ENCODE measurements around the gene THAP5. TPM values are rescaled to one million over a fixed set of nuclear protein-coding genes. Genes with fewer than 3 reads are reported as not detected.

THAP5 gene
- total and polyA plus RNA-seq, 12 donors = 7.2 to 32.9 (median 28.1) TPM

- no peak for ATAC-seq
- 77% methylated on average over 7 of the region's 7 CpGs for WGBS, 2 donors
Measured at GRCh38 chr7:108605559-108606201, 36.2 kb upstream of the THAP5 start.

GRCh38 chr7:108604307-108605077 lies 35.0 kb upstream of the THAP5 start:
- peaks cover 0 to 9% (median 3%) of the 10 kb centered on the region in 7 donors for H3K27me3 ChIP-seq
- TF ChIP-seq, protein P1, sequence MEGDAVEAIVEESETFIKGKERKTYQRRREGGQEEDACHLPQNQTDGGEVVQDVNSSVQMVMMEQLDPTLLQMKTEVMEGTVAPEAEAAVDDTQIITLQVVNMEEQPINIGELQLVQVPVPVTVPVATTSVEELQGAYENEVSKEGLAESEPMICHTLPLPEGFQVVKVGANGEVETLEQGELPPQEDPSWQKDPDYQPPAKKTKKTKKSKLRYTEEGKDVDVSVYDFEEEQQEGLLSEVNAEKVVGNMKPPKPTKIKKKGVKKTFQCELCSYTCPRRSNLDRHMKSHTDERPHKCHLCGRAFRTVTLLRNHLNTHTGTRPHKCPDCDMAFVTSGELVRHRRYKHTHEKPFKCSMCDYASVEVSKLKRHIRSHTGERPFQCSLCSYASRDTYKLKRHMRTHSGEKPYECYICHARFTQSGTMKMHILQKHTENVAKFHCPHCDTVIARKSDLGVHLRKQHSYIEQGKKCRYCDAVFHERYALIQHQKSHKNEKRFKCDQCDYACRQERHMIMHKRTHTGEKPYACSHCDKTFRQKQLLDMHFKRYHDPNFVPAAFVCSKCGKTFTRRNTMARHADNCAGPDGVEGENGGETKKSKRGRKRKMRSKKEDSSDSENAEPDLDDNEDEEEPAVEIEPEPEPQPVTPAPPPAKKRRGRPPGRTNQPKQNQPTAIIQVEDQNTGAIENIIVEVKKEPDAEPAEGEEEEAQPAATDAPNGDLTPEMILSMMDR (IDR thresholded peaks at IDR 0.05) = no peak
- H3K36me3 ChIP-seq = no peaks in the 10 kb centered on the region
- H3K9me3 ChIP-seq = no peaks in the 10 kb centered on the region
- ATAC-seq (no peak), DNase-seq (no peak)
- intact Hi-C loops (cut with DNase I) = no loop called here
- H3K4me1 ChIP-seq = no peaks in the 10 kb centered on the region
- no peak overlapping the region for H3K27ac ChIP-seq
- H3K4me3 ChIP-seq = no peak overlapping the region
- whole genome bisulfite sequencing, 2 donors = 77 to 80% methylated on average over 11 of the region's 11 CpGs

More at GRCh38 chr7:108605559-108606201, 36.2 kb upstream of the THAP5 start:
- no peaks in the 10 kb centered on the region for H3K36me3 ChIP-seq
- no peak overlapping the region for H3K4me3 ChIP-seq
- no peaks in the 10 kb centered on the region for H3K9me3 ChIP-seq
- no peak for DNase-seq
- H3K27me3 ChIP-seq = peaks cover 0 to 7% (median 0%) of the 10 kb centered on the region in 7 donors
- intact Hi-C loops (cut with DNase I) = no loop called here
- no peak overlapping the region for H3K27ac ChIP-seq
- TF ChIP-seq, protein P1 (IDR thresholded peaks at IDR 0.05) = no peak
- H3K4me1 ChIP-seq = no peaks in the 10 kb centered on the region

- H3K9me3 ChIP-seq = no peaks in the 10 kb centered on the region
- WGBS, 2 donors = 68 to 73% methylated on average over 8 of the region's 8 CpGs
- ATAC-seq = no peak
- DNase-seq = no peak
- no peak overlapping the region for H3K27ac ChIP-seq
- no peak overlapping the region for H3K4me3 ChIP-seq
- TF ChIP-seq, protein P1 (IDR thresholded peaks at IDR 0.05) = no peak
- H3K36me3 ChIP-seq = no peaks in the 10 kb centered on the region
- intact Hi-C loops (cut with DNase I) = no loop called here
- H3K27me3 ChIP-seq = peaks cover 0 to 13% (median 4%) of the 10 kb centered on the region in 7 donors
- no peaks in the 10 kb centered on the region for H3K4me1 ChIP-seq
Measured at GRCh38 chr7:108603656-108604306, 34.3 kb upstream of the THAP5 start.

DNA sequence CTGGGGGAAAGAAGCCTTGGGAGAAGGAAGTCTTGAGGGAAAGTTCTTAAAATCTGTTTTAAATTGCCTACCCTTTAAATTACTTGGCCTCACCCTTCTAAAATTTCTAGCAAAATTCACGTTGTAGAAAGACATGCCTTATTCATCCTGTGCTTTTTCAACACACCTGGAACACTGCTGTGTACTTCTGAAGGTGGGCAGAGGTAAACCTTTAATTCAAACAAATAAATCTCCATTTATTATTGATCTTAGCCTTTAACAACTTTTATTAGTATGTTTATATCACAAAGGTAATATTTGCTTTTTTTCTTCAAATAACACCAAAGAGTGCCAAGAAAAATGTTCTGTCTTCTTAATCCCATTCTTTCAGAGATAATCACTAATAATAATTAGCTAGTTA lies 30.9 kb upstream of the THAP5 start:
- Histone ChIP-seq H3K27ac (no peak overlapping the region), H3K9me3 (no peaks in the 10 kb centered on the region), H3K27me3 (peaks cover 0 to 14% (median 4%) of the 10 kb centered on the region in 7 donors), H3K4me3 (no peak overlapping the region), H3K4me1 (no peaks in the 10 kb centered on the region), H3K36me3 (no peaks in the 10 kb centered on the region)
- TF ChIP-seq, protein P1 (IDR thresholded peaks at IDR 0.05) = no peak
- WGBS, 2 donors = 65 to 81% methylated on average over 1 of the region's 1 CpG
- intact Hi-C loops (cut with DNase I) = no loop called here
- ATAC-seq = no peak
- no peak for DNase-seq

Data from heart right ventricle (tissue), 16 donors.